Mesendoderm (in vitro differentiated cells): Measurements from ENCODE around the gene MAPK8IP1.
"Not testable (repeated sequence)": the region's sequence is repeated elsewhere in the genome, so short reads cannot be mapped to it uniquely, and the experiment has no call there.

ENCODE experiments used
- DNase-seq: peaks from one replicate; pipeline ENCODE4 v3.0.0; 2013
- H2AK5ac ChIP-seq: 2 replicates; pipeline ENCODE4 v1.6.1; 2013; ENCODE audit warnings: low read length, inconsistent platforms
- H2BK120ac ChIP-seq: 2 replicates; pipeline ENCODE4 v1.6.1; 2013; ENCODE audit warnings: low read depth, mild to moderate bottlenecking, low read length, moderate library complexity, mixed read lengths
- H2BK15ac ChIP-seq: replicated peaks from 2 replicates; pipeline ENCODE4 v1.6.1; 2013; ENCODE audit warnings: low read depth, mild to moderate bottlenecking, moderate library complexity
- H2BK5ac ChIP-seq: 2 replicates; pipeline ENCODE4 v1.6.1; 2013; ENCODE audit warnings: low read length, inconsistent platforms
- H3K18ac ChIP-seq: 2 replicates; pipeline ENCODE4 v1.6.1; 2013; ENCODE audit warnings: mild to moderate bottlenecking, low read length, mixed read lengths
- H3K23ac ChIP-seq: one replicate; pipeline ENCODE4 v1.6.1; 2013; ENCODE audit warnings: low read length
- H3K27ac ChIP-seq: 2 replicates; pipeline ENCODE4 v1.5.1; 2013; ENCODE audit warnings: low read depth, mild to moderate bottlenecking, inconsistent platforms, low read length, moderate library complexity
- H3K27me3 ChIP-seq: 2 replicates; pipeline ENCODE4 v1.6.1; 2013; ENCODE audit warnings: low read length, control low read depth, mild to moderate bottlenecking, inconsistent platforms; ENCODE audit not compliant: insufficient read depth, poor library complexity
- H3K36me3 ChIP-seq: 2 replicates; pipeline ENCODE4 v1.6.1; 2013; ENCODE audit warnings: low read length, inconsistent platforms; ENCODE audit not compliant: control insufficient read depth, insufficient read depth
- H3K4ac ChIP-seq: one replicate; pipeline ENCODE4 v1.6.1; 2013; ENCODE audit warnings: low read depth, mild to moderate bottlenecking, low read length, moderate library complexity
- H3K4me1 ChIP-seq: 2 replicates; pipeline ENCODE4 v1.6.1; 2013; ENCODE audit warnings: low read depth, low read length, inconsistent platforms; ENCODE audit not compliant: control insufficient read depth
- H3K4me2 ChIP-seq: 2 replicates; pipeline ENCODE4 v1.6.1; 2013; ENCODE audit warnings: low read length
- H3K4me3 ChIP-seq: 2 replicates; pipeline ENCODE4 v1.5.1; 2013; ENCODE audit warnings: mild to moderate bottlenecking, low read length
- H3K56ac ChIP-seq: one replicate; pipeline ENCODE4 v1.6.1; 2013; ENCODE audit warnings: low read length
- H3K79me1 ChIP-seq: 2 replicates; pipeline ENCODE4 v1.6.1; 2013; ENCODE audit warnings: low read length, inconsistent platforms
- H3K79me2 ChIP-seq: 2 replicates; pipeline ENCODE4 v1.6.1; 2013; ENCODE audit warnings: mild to moderate bottlenecking, low read length; ENCODE audit not compliant: control insufficient read depth, insufficient read depth
- H3K9ac ChIP-seq: 2 replicates; pipeline ENCODE4 v1.6.1; 2013; ENCODE audit warnings: low read length, inconsistent platforms
- H4K5ac ChIP-seq: one replicate; pipeline ENCODE4 v1.6.1; 2013; ENCODE audit warnings: low read length
- H4K8ac ChIP-seq: one replicate; pipeline ENCODE4 v1.6.1; 2013; ENCODE audit warnings: low read depth, mild to moderate bottlenecking, control low read depth, low read length, moderate library complexity
- WGBS: extraction: QIAGEN DNeasy Blood & Tissue Kit; methylation state at CpG from one replicate; pipeline ENCODE4 v1.1.7; 2013; ENCODE audit warnings: low lambda C conversion rate, missing lambda C conversion rate; ENCODE audit not compliant: insufficient coverage; ENCODE audit errors: extremely low coverage; 5-methylcytosine and 5-hydroxymethylcytosine counted together

MAPK8IP1 gene

GRCh38 chr11:45904309-45904915 lies 19.0 kb downstream of the MAPK8IP1 start:
- Histone ChIP-seq H3K9ac (no peak overlapping the region), H3K4ac (no peak overlapping the region), H3K4me2 (no peak overlapping the region), H3K79me2 (no peaks in the 10 kb centered on the region), H3K27ac (no peak overlapping the region), H2BK15ac (no peak overlapping the region), H2BK5ac (no peak overlapping the region), H4K5ac (no peak overlapping the region), H3K27me3 (no peaks in the 10 kb centered on the region), H2BK120ac (no peak overlapping the region), H3K4me3 (no peak overlapping the region), H3K4me1 (peaks cover 1% of the 10 kb centered on the region), H3K18ac (no peak overlapping the region), H3K56ac (no peak overlapping the region), H3K36me3 (no peaks in the 10 kb centered on the region), H4K8ac (no peak overlapping the region), H3K23ac (no peak overlapping the region), H3K79me1 (no peaks in the 10 kb centered on the region), H2AK5ac (no peak overlapping the region)
- no CpG with 5 or more reads among the region's 15 CpGs for WGBS
- no peak for DNase-seq

GRCh38 chr11:45905095-45905494 lies 19.6 kb downstream of the MAPK8IP1 start:
- Histone ChIP-seq H2BK15ac (no peak overlapping the region), H3K18ac (no peak overlapping the region), H3K4me3 (no peak overlapping the region), H3K4me2 (no peak overlapping the region), H2AK5ac (no peak overlapping the region), H3K27ac (no peak overlapping the region), H3K27me3 (no peaks in the 10 kb centered on the region), H2BK5ac (no peak overlapping the region), H4K5ac (no peak overlapping the region), H3K4ac (no peak overlapping the region), H3K36me3 (no peaks in the 10 kb centered on the region), H3K79me2 (no peaks in the 10 kb centered on the region), H4K8ac (no peak overlapping the region), H3K9ac (no peak overlapping the region), H3K4me1 (peaks cover 1% of the 10 kb centered on the region), H2BK120ac (no peak overlapping the region), H3K56ac (no peak overlapping the region), H3K79me1 (no peaks in the 10 kb centered on the region), H3K23ac (no peak overlapping the region)
- no CpG with 5 or more reads among the region's 19 CpGs for WGBS
- no peak for DNase-seq

GRCh38 chr11:45905576-45905975 lies 20.1 kb downstream of the MAPK8IP1 start:
- not testable (repeated sequence) for H3K4me2 ChIP-seq, H3K23ac ChIP-seq, H3K36me3 ChIP-seq, H4K8ac ChIP-seq, DNase-seq, H3K27ac ChIP-seq, H3K4me1 ChIP-seq, H2BK15ac ChIP-seq, H3K27me3 ChIP-seq, H3K4ac ChIP-seq, H2AK5ac ChIP-seq, H2BK5ac ChIP-seq, H4K5ac ChIP-seq, H3K9ac ChIP-seq, H3K56ac ChIP-seq, H3K18ac ChIP-seq, H3K79me1 ChIP-seq, H2BK120ac ChIP-seq, H3K79me2 ChIP-seq, H3K4me3 ChIP-seq
- WGBS: no CpG with 5 or more reads among the region's 6 CpGs

- no peak overlapping the region for H3K4me3 ChIP-seq
- no peak overlapping the region for H4K8ac ChIP-seq
- peak; percentile 46 for DNase-seq
- H3K9ac ChIP-seq: no peak overlapping the region
- no peak overlapping the region for H3K27ac ChIP-seq
- no peak overlapping the region for H2BK15ac ChIP-seq
- no peak overlapping the region for H3K4ac ChIP-seq
- H3K4me1 ChIP-seq: no peaks in the 10 kb centered on the region
- no peaks in the 10 kb centered on the region for H3K27me3 ChIP-seq
- no peak overlapping the region for H3K23ac ChIP-seq
- no peaks in the 10 kb centered on the region for H3K79me2 ChIP-seq
- H3K18ac ChIP-seq: no peak overlapping the region
- no peaks in the 10 kb centered on the region for H3K79me1 ChIP-seq
- H2BK120ac ChIP-seq: no peak overlapping the region
- H3K36me3 ChIP-seq: no peaks in the 10 kb centered on the region
- H3K56ac ChIP-seq: no peak overlapping the region
- no peak overlapping the region for H3K4me2 ChIP-seq
- no peak overlapping the region for H2BK5ac ChIP-seq
- no CpG with 5 or more reads among the region's 19 CpGs for WGBS
- no peak overlapping the region for H2AK5ac ChIP-seq
- no peak overlapping the region for H4K5ac ChIP-seq
These were observed 20.7 kb downstream of the MAPK8IP1 start for GRCh38 chr11:45906096-45906682.

- Histone ChIP-seq H3K4me1 (no peaks in the 10 kb centered on the region), H3K79me1 (no peaks in the 10 kb centered on the region), H4K5ac (no peak within 1 kb of the TSS), H4K8ac (no peak within 1 kb of the TSS), H3K9ac (no peak within 1 kb of the TSS), H2BK5ac (no peak within 1 kb of the TSS), H3K36me3 (no peaks in the 10 kb centered on the region), H3K4ac (no peak within 1 kb of the TSS), H2BK15ac (no peak within 1 kb of the TSS), H3K23ac (no peak within 1 kb of the TSS), H2BK120ac (no peak within 1 kb of the TSS), H3K27me3 (no peaks in the 10 kb centered on the region), H3K4me3 (no peak within 1 kb of the TSS), H3K56ac (no peak within 1 kb of the TSS), H3K4me2 (no peak within 1 kb of the TSS), H2AK5ac (no peak within 1 kb of the TSS), H3K18ac (no peak within 1 kb of the TSS), H3K27ac (no peak within 1 kb of the TSS), H3K79me2 (no peaks in the 10 kb centered on the region)
- no CpG with 5 or more reads among the region's 18 CpGs for WGBS
- DNase-seq: no peak
These were observed 21.6 kb downstream of the MAPK8IP1 start, which contains the start of gene FREY1 for GRCh38 chr11:45906965-45907611. FREY1 (minus strand) TSS chr11:45907271; CDS start chr11:45907245, 26 bp downstream.
